Transverse colon (tissue), 4 donors: ENCODE results near the gene TAC3. TPM values are rescaled to one million over a fixed set of nuclear protein-coding genes. Genes with fewer than 3 reads are reported as not detected.

Experiments
- DNase-seq: peaks from one replicate; pipeline ENCODE4 v3.0.0-alpha.2; 2019
- H3K27ac ChIP-seq, 4 donors: fragments of 200-600 bp; sonication (generic); 2 replicates each; pipeline ENCODE4 v1.5.1; 2016 to 2018; ENCODE audit warnings: inconsistent platforms in 4 of 4
- H3K27me3 ChIP-seq: fragments of 200-600 bp; sonication (generic); 2 replicates; pipeline ENCODE4 v1.5.1; 2017; ENCODE audit warnings: inconsistent platforms
- H3K36me3 ChIP-seq, 4 donors: fragments of 200-600 bp; sonication (generic); 2 replicates each; pipeline ENCODE4 v1.5.1; 2017 to 2019; ENCODE audit warnings: inconsistent platforms in 4 of 4
- H3K4me1 ChIP-seq, 4 donors: fragments of 200-600 bp; sonication (generic); 2 replicates each; pipeline ENCODE4 v1.5.1; 2017 to 2020; ENCODE audit warnings: inconsistent platforms in 4 of 4
- H3K4me3 ChIP-seq, 4 donors: fragments of 200-600 bp; sonication (generic); 1 replicate in 1 of 4; 2 replicates in 3 of 4; pipeline versions ENCODE4 v1.5.1 to v1.6.1; 2017 to 2019; ENCODE audit warnings: inconsistent platforms in 4 of 4
- H3K9me3 ChIP-seq, 2 donors: fragments of 200-600 bp; sonication (generic); 2 replicates each; pipeline ENCODE4 v1.5.1; 2017 to 2019; ENCODE audit warnings: inconsistent platforms in 2 of 2
- EP300 ChIP-seq: sonication (generic); formaldehyde crosslinking; IDR thresholded peaks from one replicate; pipeline ENCODE4 v1.6.1; 2017; ENCODE audit warnings: antibody characterized with exemption, low read depth
- POLR2A ChIP-seq: fragments of 450-650 bp; IDR thresholded peaks from one replicate; pipeline ENCODE4 v1.6.1; 2016; ENCODE audit warnings: antibody characterized with exemption, mild to moderate bottlenecking, moderate library complexity
- POLR2AphosphoS5 ChIP-seq, 3 donors: sonication (generic); formaldehyde crosslinking; IDR thresholded peaks; one replicate each; pipeline ENCODE4 v1.6.1; 2016; ENCODE audit warnings: antibody characterized with exemption in 3 of 3
- WGBS, 2 donors: methylation state at CpG; one replicate each; pipeline ENCODE4 v1.1.5; 2018; ENCODE audit warnings: low coverage in 1 of 2; 5-methylcytosine and 5-hydroxymethylcytosine counted together
- in situ Hi-C, 4 donors: fragments of 200-750 bp; cut with MboI; loops; one replicate each; pipeline versions ENCODE4 v1.15.0 to v1.15.1; 2017; ENCODE audit warnings: low sequenced_read_pairs in 3 of 4, low pct_ligation_motif_present in 1 of 4, low pct_unique_long_range_greater_than_20kb in 1 of 4
- intact Hi-C: fragments of 100-400 bp; cut with DNase I; formaldehyde crosslinking; loops from one replicate; pipeline ENCODE4 v1.15.1; 2023; ENCODE audit warnings: low total_unique reads
- total RNA-seq, 4 donors: library from RNA; depleted of rRNA; stranded (reverse); fragments of >200 nt; gene quantifications; one replicate each; pipeline ENCODE4 v1.1.0, GENCODE V29; 2016
- TF ChIP-seq, protein P1 (sequence below), 5 experiments: fragments of 200-600 bp in 3 of 5; fragments of 450-650 bp in 2 of 5; sonication (generic) in 3 of 5; IDR thresholded peaks; 1 replicate in 2 of 5; 2 replicates in 3 of 5; pipeline ENCODE4 v1.5.1; 2016 to 2017; ENCODE audit warnings: antibody characterized with exemption in 5 of 5, inconsistent platforms in 3 of 5, mild to moderate bottlenecking in 2 of 5, moderate library complexity in 1 of 5

Gene TAC3
- total RNA-seq, 4 donors from 2014 or later: 2.5 to 47.1 (median 9.2) TPM; not detected in 1

DNA sequence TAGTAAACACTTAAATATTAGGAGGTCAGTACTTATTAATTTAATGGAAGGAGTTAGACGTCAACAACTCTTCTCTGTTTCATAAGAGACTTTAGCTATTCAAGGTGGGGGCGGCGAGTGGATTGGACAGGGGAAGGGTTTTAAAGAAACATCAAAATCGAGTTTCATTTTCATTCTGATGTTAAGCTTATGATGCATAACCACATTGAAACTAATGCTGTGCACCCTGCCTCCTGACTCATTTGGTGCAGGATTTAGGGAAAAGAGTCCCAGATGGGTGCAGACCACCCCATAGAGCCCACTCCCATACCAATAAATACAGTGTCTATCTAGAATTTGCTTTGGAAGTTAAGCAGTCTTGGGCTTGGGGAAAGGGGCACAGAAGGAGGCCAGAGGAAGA, 17.3 kb downstream of the TAC3 start:
- Histone ChIP-seq H3K4me3 (no peak overlapping the region), H3K36me3 (peaks cover 0 to 9% (median 4%) of the 10 kb centered on the region in 4 donors), H3K9me3 (no peaks in the 10 kb centered on the region), H3K27ac (no peak overlapping the region), H3K4me1 (peaks cover 6 to 19% (median 10%) of the 10 kb centered on the region in 4 donors), H3K27me3 (no peaks in the 10 kb centered on the region)
- intact Hi-C loops: no loop called here
- in situ Hi-C loops: loop anchor here in 1 of 4 donors (10.0 kb wide), 1 partner anchor 244 kb away; the partner anchor contains the start of gene PRIM1
- TF ChIP-seq POLR2AphosphoS5 (IDR thresholded peaks at IDR 0.05) (no peak), POLR2A (no peak), EP300 (no peak)
- TF ChIP-seq, protein P1, sequence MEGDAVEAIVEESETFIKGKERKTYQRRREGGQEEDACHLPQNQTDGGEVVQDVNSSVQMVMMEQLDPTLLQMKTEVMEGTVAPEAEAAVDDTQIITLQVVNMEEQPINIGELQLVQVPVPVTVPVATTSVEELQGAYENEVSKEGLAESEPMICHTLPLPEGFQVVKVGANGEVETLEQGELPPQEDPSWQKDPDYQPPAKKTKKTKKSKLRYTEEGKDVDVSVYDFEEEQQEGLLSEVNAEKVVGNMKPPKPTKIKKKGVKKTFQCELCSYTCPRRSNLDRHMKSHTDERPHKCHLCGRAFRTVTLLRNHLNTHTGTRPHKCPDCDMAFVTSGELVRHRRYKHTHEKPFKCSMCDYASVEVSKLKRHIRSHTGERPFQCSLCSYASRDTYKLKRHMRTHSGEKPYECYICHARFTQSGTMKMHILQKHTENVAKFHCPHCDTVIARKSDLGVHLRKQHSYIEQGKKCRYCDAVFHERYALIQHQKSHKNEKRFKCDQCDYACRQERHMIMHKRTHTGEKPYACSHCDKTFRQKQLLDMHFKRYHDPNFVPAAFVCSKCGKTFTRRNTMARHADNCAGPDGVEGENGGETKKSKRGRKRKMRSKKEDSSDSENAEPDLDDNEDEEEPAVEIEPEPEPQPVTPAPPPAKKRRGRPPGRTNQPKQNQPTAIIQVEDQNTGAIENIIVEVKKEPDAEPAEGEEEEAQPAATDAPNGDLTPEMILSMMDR (IDR thresholded peaks at IDR 0.05): no peak
- WGBS, 2 donors: 49 to 61% methylated on average over 4 of the region's 4 CpGs
- DNase-seq: peak; percentile 29

GRCh38 chr12:56998316-56998715, 18.0 kb downstream of the TAC3 start:
- TF ChIP-seq POLR2AphosphoS5 (IDR thresholded peaks at IDR 0.05): no peak
- no peak for TF ChIP-seq POLR2A
- TF ChIP-seq EP300: no peak
- TF ChIP-seq, protein P1 (IDR thresholded peaks at IDR 0.05): no peak
- Histone ChIP-seq H3K4me3 (no peak overlapping the region), H3K27me3 (no peaks in the 10 kb centered on the region), H3K27ac (no peak overlapping the region), H3K4me1 (peaks cover 6 to 19% (median 10%) of the 10 kb centered on the region in 4 donors), H3K9me3 (no peaks in the 10 kb centered on the region), H3K36me3 (peaks cover 0 to 8% (median 4%) of the 10 kb centered on the region in 4 donors)
- intact Hi-C loops: no loop called here
- WGBS, 2 donors: 92% methylated on average over 6 of the region's 6 CpGs; no CpG with 5 or more reads in 1 of the 2 donors
- DNase-seq: no peak
- in situ Hi-C loops: loop anchor here in 1 of 4 donors (10.0 kb wide), 1 partner anchor 244 kb away; the partner anchor contains the start of gene PRIM1

GRCh38 chr12:56996793-56997545, 19.4 kb downstream of the TAC3 start:
- TF ChIP-seq EP300 (no peak), POLR2AphosphoS5 (IDR thresholded peaks at IDR 0.05) (no peak)
- H3K36me3 ChIP-seq: no peaks in the 10 kb centered on the region
- H3K27ac ChIP-seq: no peak overlapping the region
- peaks cover 6 to 19% (median 9%) of the 10 kb centered on the region in 4 donors for H3K4me1 ChIP-seq
- no peak overlapping the region for H3K4me3 ChIP-seq
- intact Hi-C loops (no loop called here), in situ Hi-C loops (loop anchor here in 1 of 4 donors (10.0 kb wide), 1 partner anchor 242 kb away; the partner anchor contains the start of gene PRIM1)
- no peaks in the 10 kb centered on the region for H3K27me3 ChIP-seq
- H3K9me3 ChIP-seq: no peaks in the 10 kb centered on the region
- DNase-seq: no peak
- 83% methylated on average over 12 of the region's 12 CpGs; no CpG with 5 or more reads in 1 of the 2 donors for WGBS, 2 donors

- no peaks in the 10 kb centered on the region for H3K27me3 ChIP-seq
- intact Hi-C loops: no loop called here
- no peak for TF ChIP-seq POLR2A
- TF ChIP-seq, protein P1 (IDR thresholded peaks at IDR 0.05): no peak
- no peak for TF ChIP-seq POLR2AphosphoS5 (IDR thresholded peaks at IDR 0.05)
- TF ChIP-seq EP300: no peak
- in situ Hi-C loops: loop anchor here in 1 of 4 donors (10.0 kb wide), 1 partner anchor 241 kb away; the partner anchor contains the start of gene PRIM1
- 96 to 100% methylated on average over 1 to 11 of the region's 11 CpGs for WGBS, 2 donors
- no peaks in the 10 kb centered on the region for H3K36me3 ChIP-seq
- DNase-seq: no peak
- H3K27ac ChIP-seq: no peak overlapping the region
- no peak overlapping the region for H3K4me3 ChIP-seq
- H3K4me1 ChIP-seq: peaks cover 0 to 18% (median 1%) of the 10 kb centered on the region in 4 donors
- no peaks in the 10 kb centered on the region for H3K9me3 ChIP-seq
These were observed 20.3 kb downstream of the TAC3 start for GRCh38 chr12:56995930-56996496.
